GM21515 (cell line): ENCODE results near the gene GALK2.
A peak's percentile ranks its signal among the peaks of the same experiment; 100 is the strongest.

ENCODE experiments used
- ATAC-seq: cut with Tn5 transposase; IDR thresholded peaks from one replicate; pipeline ENCODE4 v1.9.1; 2021; ENCODE audit not compliant: unreplicated experiment

Gene GALK2

GRCh38 chr15:49169880-49170597 lies at the start of gene GALK2:
GALK2 (plus strand) TSS chr15:49170247; CDS start chr15:49170323, 76 bp downstream.
- peak; percentile 95 for ATAC-seq

GRCh38 chr15:49120832-49121231 lies 49.2 kb upstream of the GALK2 start:
- no peak for ATAC-seq

- no peak for ATAC-seq
Observed at GRCh38 chr15:49121901-49122300, 48.1 kb upstream of the GALK2 start.

- ATAC-seq = no peak
Observed at GRCh38 chr15:49122541-49123062, 47.4 kb upstream of the GALK2 start.

GRCh38 chr15:49124371-49124770 lies 45.7 kb upstream of the GALK2 start:
- no peak for ATAC-seq

- ATAC-seq = no peak
Observed at GRCh38 chr15:49131403-49131802, 38.6 kb upstream of the GALK2 start.

GRCh38 chr15:49134683-49135341 lies 35.2 kb upstream of the GALK2 start:
- no peak for ATAC-seq

- no peak for ATAC-seq
Observed at GRCh38 chr15:49135342-49135857, 34.6 kb upstream of the GALK2 start.

- ATAC-seq = no peak
Observed at GRCh38 chr15:49135911-49136310, 34.1 kb upstream of the GALK2 start.

- ATAC-seq = no peak
Observed at GRCh38 chr15:49137861-49138260, 32.2 kb upstream of the GALK2 start.

- no peak for ATAC-seq
Observed at GRCh38 chr15:49145651-49146609, 24.1 kb upstream of the GALK2 start.

GRCh38 chr15:49148298-49148697 lies 21.7 kb upstream of the GALK2 start:
- no peak for ATAC-seq

GRCh38 chr15:49148727-49149126 lies 21.3 kb upstream of the GALK2 start:
- ATAC-seq = no peak

GRCh38 chr15:49151831-49152230 lies 18.2 kb upstream of the GALK2 start:
- no peak for ATAC-seq

- ATAC-seq = no peak
Observed at GRCh38 chr15:49152552-49153312, 17.3 kb upstream of the GALK2 start.

GRCh38 chr15:49154359-49154758 lies 15.7 kb upstream of the GALK2 start:
- no peak for ATAC-seq

- ATAC-seq = peak; percentile 16
Observed at GRCh38 chr15:49154799-49155109, 15.3 kb upstream of the GALK2 start.

- peak; percentile 92 for ATAC-seq
Observed at GRCh38 chr15:49155110-49155833, 14.8 kb upstream of the GALK2 start, which contains the start of gene COPS2. COPS2 (minus strand) TSS chr15:49155599; CDS start chr15:49155578, 21 bp downstream.

- no peak for ATAC-seq
Observed at GRCh38 chr15:49155834-49156627, 14.0 kb upstream of the GALK2 start.
